MG63 (cell line): Measurements from ENCODE around the gene LRCH2. TPM values are rescaled to one million over a fixed set of nuclear protein-coding genes. Genes with fewer than 3 reads are reported as not detected.

Experiments used
- DNase-seq: peaks from one replicate; pipeline ENCODE4 v3.0.0-alpha.2; 2020
- H3K27me3 ChIP-seq: fragments of 250-450 bp; sonication (Bioruptor Pico); 2 replicates; pipeline ENCODE4 v1.5.1; 2020; ENCODE audit warnings: mild to moderate bottlenecking, moderate library complexity
- H3K36me3 ChIP-seq: fragments of 250-450 bp; sonication (Bioruptor Pico); 2 replicates; pipeline ENCODE4 v1.5.1; 2020; ENCODE audit warnings: mild to moderate bottlenecking, moderate library complexity
- H3K4me3 ChIP-seq: fragments of 250-450 bp; sonication (Bioruptor Pico); 2 replicates; pipeline ENCODE4 v1.5.1; 2020; ENCODE audit warnings: mild to moderate bottlenecking, moderate library complexity
- H3K9me3 ChIP-seq: fragments of 250-450 bp; sonication (Bioruptor Pico); 2 replicates; pipeline ENCODE4 v1.5.1; 2020; ENCODE audit warnings: mild to moderate bottlenecking, moderate library complexity
- total RNA-seq: library from RNA; depleted of rRNA; stranded (reverse); fragments of >200 nt; shearing (Covaris generic); gene quantifications from 2 replicates; pipeline ENCODE4 v1.2.3, GENCODE V29; 2014; ENCODE audit warnings: low replicate concordance; rRNA removed

Gene LRCH2
- total RNA-seq, 1 experiment from 2014 or later = 0.46 TPM

DNA sequence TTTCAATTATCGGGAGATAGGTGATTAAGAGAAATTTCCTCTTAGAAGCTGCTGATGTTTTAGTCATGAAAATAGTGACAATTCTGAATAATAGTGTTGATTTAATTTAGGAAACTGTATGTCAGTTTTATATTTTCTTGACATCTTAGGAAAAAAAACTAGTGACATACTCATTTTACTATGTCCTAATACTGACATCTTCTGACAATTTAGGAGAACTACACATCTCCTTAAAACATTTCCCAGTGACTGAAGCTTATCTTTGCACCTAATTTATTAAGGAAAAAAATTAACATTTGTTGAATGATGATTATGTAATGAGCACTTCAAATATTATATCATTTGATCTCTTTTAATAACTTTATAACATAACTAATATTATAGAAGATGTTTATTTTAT is 86.7 kb downstream of the LRCH2 start:
- H3K27me3 ChIP-seq = no peaks in the 10 kb centered on the region
- no peaks in the 10 kb centered on the region for H3K36me3 ChIP-seq
- DNase-seq = no peak
- H3K9me3 ChIP-seq = no peaks in the 10 kb centered on the region
- no peak overlapping the region for H3K4me3 ChIP-seq

- H3K9me3 ChIP-seq = no peaks in the 10 kb centered on the region
- DNase-seq = no peak
- H3K4me3 ChIP-seq = no peak overlapping the region
- H3K27me3 ChIP-seq = no peaks in the 10 kb centered on the region
- no peaks in the 10 kb centered on the region for H3K36me3 ChIP-seq
Measured at GRCh38 chrX:115142057-115142456, 91.8 kb downstream of the LRCH2 start.

DNA sequence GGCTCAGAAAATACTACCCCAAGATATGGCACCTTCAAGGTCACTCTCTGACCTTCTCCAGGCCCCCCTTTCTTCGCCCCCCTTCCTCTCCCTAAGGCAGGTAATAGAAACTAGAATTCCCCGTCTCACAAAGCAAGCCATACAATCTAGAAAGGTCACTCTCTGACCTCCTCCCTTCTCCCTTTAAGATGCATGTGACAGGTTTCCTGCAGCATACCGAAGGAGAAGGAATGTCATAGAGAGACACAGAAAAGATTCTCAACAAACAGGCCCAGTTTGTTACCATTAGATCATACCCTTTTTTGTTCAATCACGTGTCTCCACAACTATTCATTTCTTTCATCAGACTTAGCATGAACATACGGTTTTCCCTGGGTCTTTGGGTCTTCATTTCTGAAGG is 95.9 kb downstream of the LRCH2 start:
- Histone ChIP-seq H3K27me3 (no peaks in the 10 kb centered on the region), H3K4me3 (no peak overlapping the region), H3K36me3 (no peaks in the 10 kb centered on the region), H3K9me3 (no peaks in the 10 kb centered on the region)
- no peak for DNase-seq

- DNase-seq = no peak
- Histone ChIP-seq H3K36me3 (no peaks in the 10 kb centered on the region), H3K4me3 (no peak overlapping the region), H3K9me3 (no peaks in the 10 kb centered on the region), H3K27me3 (no peaks in the 10 kb centered on the region)
Measured at GRCh38 chrX:115134382-115134781, 99.5 kb downstream of the LRCH2 start.

DNA sequence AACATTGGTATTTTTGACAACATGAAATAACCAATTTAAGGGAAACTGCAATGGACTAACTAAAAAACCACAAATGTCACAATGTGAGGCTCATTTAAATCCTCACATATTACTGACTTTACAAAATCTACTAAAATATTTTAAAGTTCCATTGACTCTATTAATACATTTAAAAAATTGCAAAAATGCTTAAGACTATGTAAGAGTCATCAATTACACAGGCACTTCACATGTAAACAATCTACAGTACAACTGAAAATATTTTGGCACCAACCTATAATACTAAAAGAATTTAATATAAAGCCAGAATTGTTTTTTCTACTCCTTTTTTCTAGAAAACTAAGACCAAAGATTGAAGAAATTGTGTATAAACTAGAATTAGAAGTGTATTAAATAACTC is 121.5 kb downstream of the LRCH2 start:
- Histone ChIP-seq H3K27me3 (no peaks in the 10 kb centered on the region), H3K9me3 (no peaks in the 10 kb centered on the region; the same call in 1 of the 2 replicates), H3K4me3 (no peak overlapping the region), H3K36me3 (no peaks in the 10 kb centered on the region)
- DNase-seq = no peak

- no peaks in the 10 kb centered on the region for H3K36me3 ChIP-seq
- no peaks in the 10 kb centered on the region for H3K9me3 ChIP-seq
- no peaks in the 10 kb centered on the region for H3K27me3 ChIP-seq
- no peak overlapping the region for H3K4me3 ChIP-seq
- no peak for DNase-seq
Measured at GRCh38 chrX:115098897-115099296, 135.0 kb downstream of the LRCH2 start.

GRCh38 chrX:115093191-115093590 is 140.7 kb downstream of the LRCH2 start:
- H3K4me3 ChIP-seq = no peak overlapping the region
- H3K36me3 ChIP-seq = no peaks in the 10 kb centered on the region
- no peaks in the 10 kb centered on the region for H3K27me3 ChIP-seq
- no peak for DNase-seq
- no peaks in the 10 kb centered on the region for H3K9me3 ChIP-seq

DNA sequence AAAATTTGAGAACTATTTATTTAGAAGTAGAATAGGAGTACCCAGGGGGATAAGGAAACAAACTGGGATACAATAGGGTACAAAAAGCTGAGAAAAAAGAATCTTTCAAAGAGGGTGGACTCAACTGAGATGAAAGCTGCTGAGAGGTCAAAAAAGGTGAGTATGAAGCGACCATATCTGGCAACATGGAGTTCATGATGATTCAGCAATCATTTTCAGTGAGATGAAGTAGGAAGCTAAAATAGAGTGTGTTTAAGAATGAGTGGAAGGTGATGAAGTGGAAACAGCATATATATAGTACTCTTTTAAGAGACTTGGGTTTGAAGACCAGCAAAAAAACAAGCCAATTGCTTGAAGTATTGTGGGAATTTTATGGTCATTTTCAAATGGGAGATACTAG is 144.5 kb downstream of the LRCH2 start:
- no peak overlapping the region for H3K4me3 ChIP-seq
- H3K36me3 ChIP-seq = no peaks in the 10 kb centered on the region
- no peaks in the 10 kb centered on the region for H3K9me3 ChIP-seq
- no peak for DNase-seq
- no peaks in the 10 kb centered on the region for H3K27me3 ChIP-seq

- Histone ChIP-seq H3K4me3 (no peak overlapping the region), H3K9me3 (no peaks in the 10 kb centered on the region), H3K27me3 (no peaks in the 10 kb centered on the region), H3K36me3 (no peaks in the 10 kb centered on the region)
- DNase-seq = no peak
Measured at GRCh38 chrX:115068896-115069295, 165.0 kb downstream of the LRCH2 start.

- no peak for DNase-seq
- no peak overlapping the region for H3K4me3 ChIP-seq
- no peaks in the 10 kb centered on the region for H3K36me3 ChIP-seq
- H3K27me3 ChIP-seq = no peaks in the 10 kb centered on the region
- H3K9me3 ChIP-seq = no peaks in the 10 kb centered on the region
Measured at GRCh38 chrX:115067812-115068211, 166.1 kb downstream of the LRCH2 start.

GRCh38 chrX:115065304-115065703 is 168.6 kb downstream of the LRCH2 start:
- no peak for DNase-seq
- no peaks in the 10 kb centered on the region for H3K36me3 ChIP-seq

More at GRCh38 chrX:115065304-115065703, 168.6 kb downstream of the LRCH2 start:
- no peaks in the 10 kb centered on the region for H3K9me3 ChIP-seq
- no peak overlapping the region for H3K4me3 ChIP-seq
- H3K27me3 ChIP-seq = no peaks in the 10 kb centered on the region

Other genes starting within 250 kb of the LRCH2 start
- 2.4 TPM in 1 of 2 replicates, not detected in the other for gene IL13RA2, start 216.5 kb downstream of the LRCH2 start, total RNA-seq
- gene RBMXL3, start 44.7 kb downstream of the LRCH2 start, total RNA-seq = not detected in 2 replicates
- gene LUZP4, start 55.6 kb upstream of the LRCH2 start, total RNA-seq = not detected in 2 replicates